Measurements from ENCODE around the gene AFG1L.

DNA sequence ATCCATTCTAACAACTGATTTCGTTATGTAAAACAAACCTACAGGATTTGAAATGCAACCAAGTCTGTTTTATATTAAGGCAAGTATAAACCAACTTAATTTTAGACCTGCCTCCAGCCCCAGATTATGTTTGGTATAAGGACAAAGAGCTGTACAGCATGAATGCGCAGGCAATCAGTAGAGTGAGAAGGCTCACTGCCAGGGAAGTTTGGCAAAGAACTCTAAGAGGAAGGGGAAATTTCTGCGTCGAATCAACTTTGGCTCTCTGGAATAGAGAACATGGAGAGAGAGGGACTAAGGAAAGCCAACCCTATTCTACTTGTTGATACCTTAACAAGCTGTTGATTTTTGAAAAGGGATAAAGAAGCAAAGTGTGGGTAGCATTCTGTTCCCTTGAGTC lies 168.9 kb downstream of the AFG1L start:
- TF ChIP-seq CTCF (conservative IDR thresholded peaks at IDR 0.05) (no peak), ZFX (IDR thresholded peaks at IDR 0.05) (no peak)

Data from C4-2B (cell line).